NCI-H510A (cell line): ENCODE results near the gene WASF1.
A peak's percentile ranks its signal among the peaks of the same experiment; 100 is the strongest.
"Not testable (repeated sequence)": the region's sequence is repeated elsewhere in the genome, so short reads cannot be mapped to it uniquely, and the experiment has no call there.

Source experiments
- DNase-seq: peaks from one replicate; lab custom pipeline; 2025; lab: John Stamatoyannopoulos, UW

Gene WASF1

GRCh38 chr6:110089323-110089722 is 90.1 kb downstream of the WASF1 start:
- DNase-seq: no peak

DNA sequence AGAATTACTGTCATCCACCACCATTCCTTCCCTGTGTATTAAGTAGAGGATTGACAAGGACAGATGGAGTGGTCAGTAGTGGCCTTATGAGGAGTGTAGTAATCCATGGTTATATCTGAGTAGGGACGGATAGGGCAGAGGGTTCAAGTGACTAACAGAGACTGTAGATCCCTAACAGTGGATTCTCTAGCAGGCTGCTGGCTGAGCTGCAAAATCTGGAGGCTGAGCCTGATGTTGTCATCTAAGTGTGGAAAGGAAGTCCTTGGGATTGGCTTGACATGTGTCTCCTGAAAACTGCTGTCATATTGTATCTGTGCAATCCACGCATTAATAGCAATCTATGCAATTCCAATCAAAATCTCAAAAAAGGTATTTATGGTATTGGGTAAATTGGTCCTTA is 94.2 kb downstream of the WASF1 start:
- no peak for DNase-seq

GRCh38 chr6:110083875-110084585 is 95.4 kb downstream of the WASF1 start:
- DNase-seq: no peak

GRCh38 chr6:110075406-110075805 is 104.1 kb downstream of the WASF1 start:
- no peak for DNase-seq

DNA sequence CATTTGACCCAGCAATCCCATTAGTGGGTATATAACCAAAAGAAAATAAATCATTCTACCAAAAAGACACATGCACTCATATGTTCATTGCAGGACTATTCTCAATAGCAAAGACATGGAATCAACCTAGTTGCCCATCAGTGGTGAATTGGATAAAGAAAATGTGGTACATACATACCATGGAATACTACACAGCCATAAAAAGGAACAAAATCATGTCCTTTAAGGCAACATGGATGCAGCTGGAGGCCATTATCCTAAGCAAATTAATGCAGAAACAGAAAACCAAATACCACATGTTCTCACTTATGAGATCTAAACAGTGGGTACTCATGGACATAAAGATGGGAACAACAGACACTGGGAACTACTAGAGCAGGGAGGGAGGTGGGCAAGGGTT is 106.0 kb downstream of the WASF1 start:
- DNase-seq: not testable (repeated sequence)

- no peak for DNase-seq
These were observed 110.9 kb downstream of the WASF1 start for GRCh38 chr6:110068592-110068967.

- no peak for DNase-seq
These were observed 111.5 kb downstream of the WASF1 start for GRCh38 chr6:110067837-110068591.

DNA sequence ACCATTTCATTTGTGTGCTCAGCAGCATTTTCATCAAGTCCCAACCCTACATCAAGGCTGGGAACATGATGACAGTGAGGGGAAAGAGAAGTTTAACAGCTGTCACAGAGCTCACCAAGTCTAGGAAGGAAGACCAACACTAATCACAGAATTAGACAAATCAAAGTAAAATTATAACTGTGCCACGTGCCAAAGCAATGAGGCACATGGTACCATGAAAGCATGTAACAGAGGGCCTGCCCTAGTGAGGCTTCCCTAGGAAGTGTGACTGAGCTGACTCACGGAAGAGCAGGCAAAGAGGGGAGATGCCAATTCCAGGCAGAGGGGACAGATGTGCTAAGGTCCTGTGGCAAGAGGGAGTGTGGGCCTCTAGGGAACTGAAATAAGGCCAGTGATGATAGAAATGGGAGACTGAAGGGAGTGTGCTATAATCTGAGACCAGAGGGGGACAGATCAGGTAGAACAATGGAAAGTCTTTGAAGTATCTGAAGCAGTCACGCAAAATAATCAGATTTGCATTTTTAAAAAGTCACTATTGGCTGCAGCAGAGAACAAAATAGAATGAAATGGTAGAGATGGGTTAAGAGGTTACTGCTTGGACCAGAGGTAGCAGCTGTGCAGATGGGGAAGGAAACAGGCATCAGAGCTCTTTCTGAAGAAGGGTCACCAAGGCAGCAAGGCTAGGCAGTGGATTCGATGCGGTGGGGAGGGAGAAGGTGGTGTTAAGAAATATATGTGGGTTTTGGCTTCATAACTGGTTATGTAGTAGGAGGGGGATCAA is 114.5 kb downstream of the WASF1 start:
- no peak for DNase-seq

DNA sequence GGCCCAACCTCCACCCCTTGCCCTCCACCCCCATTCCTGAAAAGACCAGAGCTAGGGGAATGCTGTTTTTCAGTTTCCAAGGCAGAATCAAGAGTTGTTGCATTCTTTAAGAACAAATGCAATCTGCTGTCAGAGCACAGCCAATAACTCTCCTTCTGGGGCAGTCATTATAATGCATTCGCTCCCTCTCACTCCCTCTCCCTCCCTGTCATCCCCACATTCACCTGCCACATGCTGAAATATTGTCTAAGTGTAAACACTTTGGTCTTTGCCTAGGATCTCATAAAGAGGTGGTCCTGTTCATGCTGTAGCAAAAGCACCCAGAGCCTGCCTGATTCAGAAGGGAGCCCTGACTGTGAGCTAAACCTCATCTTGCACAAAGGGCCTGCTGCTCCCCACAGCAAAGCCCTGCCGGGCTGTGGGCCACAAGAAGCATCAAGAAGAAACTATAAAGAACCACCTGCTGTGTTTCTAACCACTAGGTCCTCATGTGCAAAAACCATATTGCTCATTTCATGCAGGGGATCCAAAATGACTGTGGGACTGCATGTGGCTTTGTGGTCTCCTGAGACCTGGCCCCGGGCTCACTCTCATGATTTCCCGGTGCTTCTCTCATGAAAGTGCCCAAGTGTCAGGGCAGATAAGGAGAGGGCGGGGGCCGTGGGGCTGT is 115.7 kb downstream of the WASF1 start:
- no peak for DNase-seq

DNA sequence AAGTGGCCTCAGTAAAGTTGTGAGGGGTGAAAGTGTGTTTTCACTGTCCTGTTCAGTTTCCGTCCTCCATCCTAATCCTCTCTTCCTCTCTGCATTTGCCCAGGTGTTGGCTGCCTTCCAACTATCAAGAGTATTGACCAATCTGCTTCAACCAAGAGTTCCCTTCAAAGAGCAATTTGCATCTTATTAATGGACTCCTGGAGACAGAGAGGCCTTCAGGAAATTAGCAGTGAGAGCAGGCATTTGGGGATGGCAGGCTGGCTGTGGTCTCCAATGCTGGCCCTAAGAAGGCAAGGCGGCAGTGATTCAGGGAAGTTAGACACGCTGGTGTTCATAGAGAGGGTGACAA is 124.1 kb downstream of the WASF1 start:
- peak; percentile 24 for DNase-seq

DNA sequence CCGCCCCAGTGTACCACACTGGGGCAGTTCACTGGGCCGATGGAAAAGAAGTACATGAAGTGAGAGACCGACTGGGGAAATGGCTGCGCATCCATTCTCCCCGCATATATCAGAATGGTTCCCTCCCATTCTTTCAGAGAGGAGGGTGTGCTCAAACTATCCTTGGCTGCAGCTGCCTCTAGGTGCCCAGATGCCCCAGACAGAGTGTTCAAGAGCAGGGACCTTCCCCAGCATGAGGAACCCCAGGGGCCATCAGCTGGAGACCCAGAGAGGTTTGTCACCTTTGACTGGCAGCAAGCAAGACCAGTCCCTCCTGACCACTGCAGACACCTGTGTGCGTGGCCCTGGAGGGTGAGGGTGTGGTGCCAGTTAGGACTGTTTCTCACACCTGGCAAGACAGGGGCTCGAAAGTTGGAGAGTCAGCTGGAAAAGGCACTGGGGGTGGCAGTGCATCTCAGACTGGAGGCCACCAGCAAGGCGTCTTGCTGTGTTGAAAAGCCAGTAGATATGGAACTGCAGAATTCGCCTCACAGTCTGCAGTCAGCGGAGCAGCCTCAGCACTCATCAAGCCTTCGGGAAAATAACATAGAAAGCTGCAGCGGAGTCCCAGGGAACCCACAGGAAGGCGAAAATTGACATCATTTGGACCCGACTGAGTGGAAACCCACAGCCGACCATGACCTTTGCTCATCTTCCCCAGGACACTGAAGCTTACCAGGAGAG is 124.6 kb downstream of the WASF1 start:
- no peak for DNase-seq

GRCh38 chr6:110053395-110054240 is 125.9 kb downstream of the WASF1 start:
- DNase-seq: no peak

- no peak for DNase-seq
These were observed 129.0 kb downstream of the WASF1 start for GRCh38 chr6:110050440-110050813.
